ENCODE measurements around the gene ACP7. TPM values are rescaled to one million over a fixed set of nuclear protein-coding genes. Genes with fewer than 3 reads are reported as not detected.

Gene ACP7
- total and polyA plus RNA-seq, 10 of the 15 experiments (the other 5 are each of a cell fraction or from before 2014, with no cell fraction given) = not detected

DNA sequence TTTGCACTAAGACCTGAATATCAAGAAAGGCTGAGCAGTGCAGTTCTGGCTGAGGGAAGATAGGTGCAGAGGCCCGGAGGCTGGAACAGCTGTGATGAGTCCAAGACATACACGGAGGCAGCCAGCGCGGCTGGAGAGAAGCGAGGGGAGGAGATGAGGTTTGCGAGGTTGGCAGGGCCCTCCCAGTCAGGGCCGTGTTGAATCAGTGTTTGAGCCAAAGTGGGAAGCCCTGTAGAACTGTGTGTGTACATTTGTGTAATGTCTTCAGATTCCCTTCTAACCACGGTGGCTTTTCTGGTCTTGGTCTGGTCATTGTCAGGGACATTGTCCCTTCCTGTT is 76.3 kb downstream of the ACP7 start:
- POLR2A ChIA-PET = no interaction called here
- SMC1A ChIA-PET (ENCODE audit: uncharacterized antibody, unreplicated experiment) = no interaction called here
- WGBS (ENCODE audit: insufficient coverage, insufficient replicate concordance, low lambda C conversion rate, missing lambda C conversion rate) = 80% methylated on average over 8 of the region's 8 CpGs
- Histone ChIP-seq H2AFZ (ENCODE audit: control insufficient read depth, low read depth, low read length) (no peak overlapping the region), H4K20me1 (ENCODE audit: control insufficient read depth, insufficient read depth) (no peaks in the 10 kb centered on the region), H3K79me2 (ENCODE audit: control insufficient read depth, insufficient read depth, low read length) (no peaks in the 10 kb centered on the region), H3K4me3 (no peak overlapping the region), H3K27me3 (replicated peaks in 1 of 2; ENCODE audit: control insufficient read depth in 2 of 2, insufficient read depth in 2 of 2, low read length in 1 of 2) (no peaks in the 10 kb centered on the region), H3K4me2 (ENCODE audit: control insufficient read depth, insufficient read depth) (no peak overlapping the region), H3K9ac (ENCODE audit: control insufficient read depth, insufficient read depth, low read length) (no peak overlapping the region), H3K4me1 (ENCODE audit: control insufficient read depth, insufficient read depth, low read length) (no peaks in the 10 kb centered on the region), H3K36me3 (ENCODE audit: control insufficient read depth in 2 of 2, insufficient read depth in 2 of 2, low read length in 1 of 2) (no peaks in the 10 kb centered on the region; a peak in 1 of 4 replicates), H3K27ac (ENCODE audit: control insufficient read depth, insufficient read depth) (no peak overlapping the region), H3K9me3 (replicated peaks; ENCODE audit: control insufficient read depth, insufficient read depth, low read length) (no peaks in the 10 kb centered on the region)
- RAD21 ChIA-PET (ENCODE audit: unreplicated experiment) = no interaction called here
- in situ Hi-C loops (cut with MboI) = no loop called here
- no peak for TF ChIP-seq BCL3 (IDR thresholded peaks at IDR 0.05; ENCODE audit: borderline replicate concordance, insufficient read depth, low read depth, low read length, poor library complexity, severe bottlenecking)
- no peak for TF ChIP-seq KAT2A (conservative IDR thresholded peaks at IDR 0.05; ENCODE audit: control insufficient read depth, low read depth, low read length)
- TF ChIP-seq, protein P1, sequence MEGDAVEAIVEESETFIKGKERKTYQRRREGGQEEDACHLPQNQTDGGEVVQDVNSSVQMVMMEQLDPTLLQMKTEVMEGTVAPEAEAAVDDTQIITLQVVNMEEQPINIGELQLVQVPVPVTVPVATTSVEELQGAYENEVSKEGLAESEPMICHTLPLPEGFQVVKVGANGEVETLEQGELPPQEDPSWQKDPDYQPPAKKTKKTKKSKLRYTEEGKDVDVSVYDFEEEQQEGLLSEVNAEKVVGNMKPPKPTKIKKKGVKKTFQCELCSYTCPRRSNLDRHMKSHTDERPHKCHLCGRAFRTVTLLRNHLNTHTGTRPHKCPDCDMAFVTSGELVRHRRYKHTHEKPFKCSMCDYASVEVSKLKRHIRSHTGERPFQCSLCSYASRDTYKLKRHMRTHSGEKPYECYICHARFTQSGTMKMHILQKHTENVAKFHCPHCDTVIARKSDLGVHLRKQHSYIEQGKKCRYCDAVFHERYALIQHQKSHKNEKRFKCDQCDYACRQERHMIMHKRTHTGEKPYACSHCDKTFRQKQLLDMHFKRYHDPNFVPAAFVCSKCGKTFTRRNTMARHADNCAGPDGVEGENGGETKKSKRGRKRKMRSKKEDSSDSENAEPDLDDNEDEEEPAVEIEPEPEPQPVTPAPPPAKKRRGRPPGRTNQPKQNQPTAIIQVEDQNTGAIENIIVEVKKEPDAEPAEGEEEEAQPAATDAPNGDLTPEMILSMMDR (IDR thresholded peaks at IDR 0.05 in 2 of 3, conservative IDR thresholded peaks at IDR 0.05 in 1 of 3; ENCODE audit: control insufficient read depth in 2 of 3, extremely low read depth in 1 of 3, insufficient read depth in 1 of 3, low read depth in 3 of 3, low read length in 3 of 3) = no peak
- TF ChIP-seq SMAD1 (IDR thresholded peaks at IDR 0.05; ENCODE audit: low read depth, partially characterized antibody) = no peak
- no peak for TF ChIP-seq MEF2B (IDR thresholded peaks at IDR 0.05; ENCODE audit: partially characterized antibody, poor library complexity, severe bottlenecking)
- TF ChIP-seq ETV6 (conservative IDR thresholded peaks at IDR 0.05 in 1 of 2, IDR thresholded peaks at IDR 0.05 in 1 of 2; ENCODE audit: borderline replicate concordance in 1 of 2, low read depth in 1 of 2) = no peak
- TF ChIP-seq NFXL1 (IDR thresholded peaks at IDR 0.05; ENCODE audit: borderline replicate concordance) = no peak
- TF ChIP-seq ZNF592 (IDR thresholded peaks at IDR 0.05) = no peak
- no peak for TF ChIP-seq TCF7 (IDR thresholded peaks at IDR 0.05; ENCODE audit: borderline replicate concordance)
- no peak for TF ChIP-seq SMAD5 (IDR thresholded peaks at IDR 0.05; ENCODE audit: low read depth)
- TF ChIP-seq BCL11A (IDR thresholded peaks at IDR 0.05; ENCODE audit: low read depth, low read length) = no peak
- TF ChIP-seq RUNX3 (IDR thresholded peaks at IDR 0.05; ENCODE audit: low read length) = no peak
- no peak for TF ChIP-seq CREM (IDR thresholded peaks at IDR 0.05; ENCODE audit: low read depth)
- CTCF ChIA-PET = no interaction called here
- no peak for ATAC-seq
- intact Hi-C loops (cut with micrococcal nuclease; ENCODE audit: unreplicated experiment) = no loop called here
- FAIRE-seq = no peak
- DNase-seq (ENCODE audit: low read depth, low spot score) = no peak
- BruUV-seq (replicated peaks) = no TSS peak
